OCI-LY7 (cell line): Measurements from ENCODE around the gene CSNK1G1. TPM values are rescaled to one million over a fixed set of nuclear protein-coding genes. Genes with fewer than 3 reads are reported as not detected.

Source experiments
- BruUV-seq: library from RNA; stranded (reverse); fragments of 400-500 nt; replicated peaks from 2 replicates; lab custom pipeline; 2021; lab: Mats Ljungman, UMichigan
- CTCF ChIA-PET: fragments of 300-600 bp; sonication (Branson Sonifier 250); formaldehyde crosslinking; loops from one replicate; lab custom pipeline; 2022; ENCODE audit warnings: antibody characterized with exemption; ENCODE audit not compliant: unreplicated experiment; lab: Charles Lee
- POLR2A ChIA-PET: fragments of 300-600 bp; sonication (Branson Sonifier 250); formaldehyde crosslinking; loops from one replicate; lab custom pipeline; 2022; ENCODE audit warnings: antibody characterized with exemption; lab: Charles Lee
- DNase-seq: peaks from one replicate; pipeline ENCODE4 v3.0.0-alpha.2; 2015; ENCODE audit warnings: low spot score
- H2AFZ ChIP-seq: fragments of 200-600 bp; sonication (generic), shearing (Covaris generic); 2 replicates; pipeline ENCODE4 v1.6.1; 2014; ENCODE audit warnings: mild to moderate bottlenecking, antibody characterized with exemption, low read length, moderate library complexity
- H3K27ac ChIP-seq: fragments of 200-600 bp; sonication (generic); 2 replicates; pipeline ENCODE4 v1.5.1; 2014; ENCODE audit warnings: mixed run types, low read depth, mild to moderate bottlenecking, moderate library complexity, low read length, inconsistent platforms; ENCODE audit not compliant: poor library complexity, severe bottlenecking
- H3K36me3 ChIP-seq: fragments of 200-600 bp; sonication (generic); 2 replicates; pipeline ENCODE4 v1.6.1; 2014; ENCODE audit warnings: mild to moderate bottlenecking, antibody characterized with exemption, low read length, moderate library complexity, mixed read lengths; ENCODE audit not compliant: insufficient read depth
- H3K4me1 ChIP-seq: fragments of 200-600 bp; sonication (generic); 2 replicates; pipeline ENCODE4 v1.5.1; 2014; ENCODE audit warnings: mild to moderate bottlenecking, low read length; ENCODE audit not compliant: insufficient read depth, poor library complexity, severe bottlenecking
- H3K4me2 ChIP-seq: fragments of 200-600 bp; sonication (generic); 2 replicates; pipeline ENCODE4 v1.6.1; 2014; ENCODE audit warnings: mild to moderate bottlenecking, low read length
- H3K4me3 ChIP-seq: fragments of 200-600 bp; sonication (generic); 2 replicates; pipeline ENCODE4 v1.5.1; 2014; ENCODE audit warnings: mild to moderate bottlenecking, low read depth, low read length; ENCODE audit not compliant: poor library complexity, severe bottlenecking
- H3K79me2 ChIP-seq: fragments of 200-600 bp; sonication (generic); 2 replicates; pipeline ENCODE4 v1.6.1; 2016; ENCODE audit warnings: low read depth, mild to moderate bottlenecking, low read length, moderate library complexity, mixed read lengths; ENCODE audit not compliant: insufficient read depth
- H3K9me2 ChIP-seq: fragments of 200-600 bp; sonication (generic); 2 replicates; pipeline ENCODE4 v1.6.1; 2016; ENCODE audit warnings: mild to moderate bottlenecking, low read length, mixed read lengths; ENCODE audit not compliant: insufficient read depth
- H3K9me3 ChIP-seq: fragments of 200-600 bp; sonication (generic); 2 replicates; pipeline ENCODE4 v1.6.1; 2014; ENCODE audit warnings: mild to moderate bottlenecking, mixed run types, low read length, mixed read lengths
- H4K20me1 ChIP-seq: fragments of 200-600 bp; sonication (generic); 2 replicates; pipeline ENCODE4 v1.6.1; 2014; ENCODE audit warnings: mild to moderate bottlenecking, antibody characterized with exemption, low read length, moderate library complexity, mixed read lengths; ENCODE audit not compliant: insufficient read depth
- EZH2phosphoT487 ChIP-seq: fragments of 200-600 bp; sonication (generic); IDR thresholded peaks from 2 replicates; pipeline ENCODE4 v1.6.1; 2018; ENCODE audit warnings: low read depth, borderline replicate concordance, mild to moderate bottlenecking, mixed run types, antibody characterized with exemption, low read length, moderate library complexity, mixed read lengths
- intact Hi-C: fragments of 100-400 bp; cut with micrococcal nuclease; formaldehyde crosslinking; loops from one replicate; pipeline ENCODE4 v1.10.0; 2022; ENCODE audit not compliant: unreplicated experiment
- total RNA-seq, 2 experiments: library from RNA; depleted of rRNA in 1 of 2; stranded (reverse); fragments of >200 nt in 1 of 2; shearing (Covaris generic) in 1 of 2; gene quantifications; 2 replicates each; pipeline ENCODE4 v1.2.3, GENCODE V29; 2014 to 2022
- TF ChIP-seq, protein P1 (sequence below): fragments of 200-600 bp; sonication (generic); conservative IDR thresholded peaks from 2 replicates; pipeline ENCODE4 v1.5.1; 2014; ENCODE audit warnings: mild to moderate bottlenecking, antibody characterized with exemption, low read length, moderate library complexity, mixed read lengths

The CSNK1G1 gene
- total RNA-seq, 2 experiments from 2014 or later, result 8.8 to 14.1 TPM

DNA sequence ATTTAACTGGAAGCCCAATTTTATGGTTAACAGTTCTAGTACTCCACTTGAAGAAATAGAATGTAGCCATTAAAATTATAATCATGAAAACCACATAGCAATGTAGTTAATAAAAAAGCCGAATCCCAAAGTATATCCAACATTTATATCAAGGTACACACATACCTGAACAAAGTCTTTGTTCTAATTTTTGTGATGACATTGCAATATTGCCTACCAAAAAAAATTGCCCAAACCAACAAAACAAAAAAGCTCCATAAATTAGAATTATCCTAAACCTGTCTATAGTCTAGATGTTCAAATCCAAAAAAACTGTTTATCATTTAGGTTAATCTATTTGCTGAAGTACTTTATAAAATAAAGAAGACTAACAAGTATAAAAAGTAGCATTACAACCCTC is 70.8 kb downstream of the CSNK1G1 start:
- H3K79me2 ChIP-seq, result peaks cover 12% of the 10 kb centered on the region; the same call in 1 of the 2 replicates
- no peaks in the 10 kb centered on the region for H3K4me1 ChIP-seq
- TF ChIP-seq, protein P1, sequence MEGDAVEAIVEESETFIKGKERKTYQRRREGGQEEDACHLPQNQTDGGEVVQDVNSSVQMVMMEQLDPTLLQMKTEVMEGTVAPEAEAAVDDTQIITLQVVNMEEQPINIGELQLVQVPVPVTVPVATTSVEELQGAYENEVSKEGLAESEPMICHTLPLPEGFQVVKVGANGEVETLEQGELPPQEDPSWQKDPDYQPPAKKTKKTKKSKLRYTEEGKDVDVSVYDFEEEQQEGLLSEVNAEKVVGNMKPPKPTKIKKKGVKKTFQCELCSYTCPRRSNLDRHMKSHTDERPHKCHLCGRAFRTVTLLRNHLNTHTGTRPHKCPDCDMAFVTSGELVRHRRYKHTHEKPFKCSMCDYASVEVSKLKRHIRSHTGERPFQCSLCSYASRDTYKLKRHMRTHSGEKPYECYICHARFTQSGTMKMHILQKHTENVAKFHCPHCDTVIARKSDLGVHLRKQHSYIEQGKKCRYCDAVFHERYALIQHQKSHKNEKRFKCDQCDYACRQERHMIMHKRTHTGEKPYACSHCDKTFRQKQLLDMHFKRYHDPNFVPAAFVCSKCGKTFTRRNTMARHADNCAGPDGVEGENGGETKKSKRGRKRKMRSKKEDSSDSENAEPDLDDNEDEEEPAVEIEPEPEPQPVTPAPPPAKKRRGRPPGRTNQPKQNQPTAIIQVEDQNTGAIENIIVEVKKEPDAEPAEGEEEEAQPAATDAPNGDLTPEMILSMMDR, result no peak
- TF ChIP-seq EZH2phosphoT487, result no peak
- H3K4me2 ChIP-seq, result no peak overlapping the region
- H3K36me3 ChIP-seq, result no peaks in the 10 kb centered on the region
- H3K9me2 ChIP-seq, result no peaks in the 10 kb centered on the region
- H2AFZ ChIP-seq, result no peak overlapping the region
- no peak for DNase-seq
- H3K27ac ChIP-seq, result no peak overlapping the region
- intact Hi-C loops, result no loop called here
- CTCF ChIA-PET, result no interaction called here
- no peak overlapping the region for H3K4me3 ChIP-seq
- POLR2A ChIA-PET, result interaction anchor here (0.7 to 1.2 kb wide), 3 partner anchors 11 to 402 kb away, joined by 3 to 4 read pairs (median 3); no protein-coding TSS in a partner anchor
- H4K20me1 ChIP-seq, result peaks cover 5% of the 10 kb centered on the region; the same call in 1 of the 2 replicates
- no TSS peak for BruUV-seq
- H3K9me3 ChIP-seq, result no peaks in the 10 kb centered on the region

DNA sequence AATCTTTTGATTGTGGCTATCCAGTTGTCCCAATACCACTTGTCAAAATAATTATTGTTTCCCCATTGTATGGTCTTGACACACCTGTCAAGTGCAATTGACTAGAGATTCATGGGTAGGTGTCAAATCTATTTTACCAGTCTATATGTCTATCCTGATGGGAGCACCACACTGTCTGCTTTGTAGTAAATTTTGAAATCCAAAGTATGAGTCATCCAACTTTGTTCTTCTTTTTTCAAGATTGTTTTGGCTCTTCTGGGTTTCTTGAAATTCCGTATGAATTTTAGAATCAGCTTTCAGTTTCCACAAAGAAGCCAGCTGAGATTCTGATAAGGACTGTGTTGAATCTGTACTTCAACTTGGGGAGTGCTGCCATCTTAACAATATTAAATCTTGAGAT is 71.9 kb downstream of the CSNK1G1 start:
- intact Hi-C loops, result no loop called here
- TF ChIP-seq, protein P1, result no peak
- TF ChIP-seq EZH2phosphoT487, result no peak
- no peak for DNase-seq
- Histone ChIP-seq H3K27ac (no peak overlapping the region), H3K4me3 (no peak overlapping the region), H4K20me1 (peaks cover 5% of the 10 kb centered on the region; the same call in 1 of the 2 replicates), H3K4me2 (no peak overlapping the region), H3K4me1 (no peaks in the 10 kb centered on the region), H3K9me3 (no peaks in the 10 kb centered on the region), H3K36me3 (no peaks in the 10 kb centered on the region), H3K79me2 (peaks cover 8% of the 10 kb centered on the region; the same call in 1 of the 2 replicates), H3K9me2 (no peaks in the 10 kb centered on the region), H2AFZ (no peak overlapping the region)
- POLR2A ChIA-PET, result no interaction called here
- CTCF ChIA-PET, result no interaction called here
- no TSS peak for BruUV-seq

DNA sequence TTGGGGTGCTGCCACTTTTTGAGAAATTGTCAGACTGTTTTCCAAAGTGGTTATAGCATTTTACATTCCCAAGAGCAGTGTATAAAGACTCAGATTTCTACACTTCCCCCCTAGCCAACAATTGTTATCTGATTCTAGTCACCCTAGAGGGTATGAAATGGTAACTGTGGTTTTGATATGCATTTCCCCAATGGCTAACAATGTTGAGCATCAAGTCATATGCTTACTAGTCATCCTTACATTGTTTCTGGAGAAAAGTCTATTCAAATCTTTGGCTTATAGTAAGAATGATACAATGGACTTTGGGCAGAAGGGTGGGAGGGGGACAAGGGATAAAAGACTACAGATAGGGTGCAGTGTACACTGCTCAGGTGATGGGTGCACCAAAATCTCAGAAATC is 73.3 kb downstream of the CSNK1G1 start:
- H3K27ac ChIP-seq, result no peak overlapping the region
- no peak for TF ChIP-seq EZH2phosphoT487
- TF ChIP-seq, protein P1, result no peak
- no peak overlapping the region for H3K4me2 ChIP-seq
- peaks cover 8% of the 10 kb centered on the region; the same call in 1 of the 2 replicates for H3K79me2 ChIP-seq
- no TSS peak for BruUV-seq
- intact Hi-C loops, result no loop called here
- no peaks in the 10 kb centered on the region for H3K9me3 ChIP-seq
- ChIA-PET CTCF (no interaction called here), POLR2A (no interaction called here)
- peaks cover 5% of the 10 kb centered on the region; the same call in 1 of the 2 replicates for H4K20me1 ChIP-seq
- H3K36me3 ChIP-seq, result no peaks in the 10 kb centered on the region
- H2AFZ ChIP-seq, result no peak overlapping the region
- DNase-seq, result no peak
- no peak overlapping the region for H3K4me3 ChIP-seq
- H3K9me2 ChIP-seq, result no peaks in the 10 kb centered on the region
- H3K4me1 ChIP-seq, result no peaks in the 10 kb centered on the region
